OCI-LY7 (cell line): ENCODE measurements around the gene OBSL1.

Source experiments
- EZH2phosphoT487 ChIP-seq: fragments of 200-600 bp; sonication (generic); IDR thresholded peaks from 2 replicates; pipeline ENCODE4 v1.6.1; 2018; ENCODE audit warnings: low read depth, borderline replicate concordance, mild to moderate bottlenecking, mixed run types, antibody characterized with exemption, low read length, moderate library complexity, mixed read lengths
- TF ChIP-seq, protein P1 (sequence below): fragments of 200-600 bp; sonication (generic); conservative IDR thresholded peaks from 2 replicates; pipeline ENCODE4 v1.5.1; 2014; ENCODE audit warnings: mild to moderate bottlenecking, antibody characterized with exemption, low read length, moderate library complexity, mixed read lengths

GRCh38 chr2:219506802-219507526 is 64.4 kb downstream of the OBSL1 start:
- TF ChIP-seq, protein P1, sequence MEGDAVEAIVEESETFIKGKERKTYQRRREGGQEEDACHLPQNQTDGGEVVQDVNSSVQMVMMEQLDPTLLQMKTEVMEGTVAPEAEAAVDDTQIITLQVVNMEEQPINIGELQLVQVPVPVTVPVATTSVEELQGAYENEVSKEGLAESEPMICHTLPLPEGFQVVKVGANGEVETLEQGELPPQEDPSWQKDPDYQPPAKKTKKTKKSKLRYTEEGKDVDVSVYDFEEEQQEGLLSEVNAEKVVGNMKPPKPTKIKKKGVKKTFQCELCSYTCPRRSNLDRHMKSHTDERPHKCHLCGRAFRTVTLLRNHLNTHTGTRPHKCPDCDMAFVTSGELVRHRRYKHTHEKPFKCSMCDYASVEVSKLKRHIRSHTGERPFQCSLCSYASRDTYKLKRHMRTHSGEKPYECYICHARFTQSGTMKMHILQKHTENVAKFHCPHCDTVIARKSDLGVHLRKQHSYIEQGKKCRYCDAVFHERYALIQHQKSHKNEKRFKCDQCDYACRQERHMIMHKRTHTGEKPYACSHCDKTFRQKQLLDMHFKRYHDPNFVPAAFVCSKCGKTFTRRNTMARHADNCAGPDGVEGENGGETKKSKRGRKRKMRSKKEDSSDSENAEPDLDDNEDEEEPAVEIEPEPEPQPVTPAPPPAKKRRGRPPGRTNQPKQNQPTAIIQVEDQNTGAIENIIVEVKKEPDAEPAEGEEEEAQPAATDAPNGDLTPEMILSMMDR: no peak
- TF ChIP-seq EZH2phosphoT487: no peak
